DMS79 (cell line): ENCODE results near the gene TEP1.
"Not testable (repeated sequence)": the region's sequence is repeated elsewhere in the genome, so short reads cannot be mapped to it uniquely, and the experiment has no call there.

Experiments used
- DNase-seq: peaks from one replicate; lab custom pipeline; 2025; lab: John Stamatoyannopoulos, UW

TEP1 gene

DNA sequence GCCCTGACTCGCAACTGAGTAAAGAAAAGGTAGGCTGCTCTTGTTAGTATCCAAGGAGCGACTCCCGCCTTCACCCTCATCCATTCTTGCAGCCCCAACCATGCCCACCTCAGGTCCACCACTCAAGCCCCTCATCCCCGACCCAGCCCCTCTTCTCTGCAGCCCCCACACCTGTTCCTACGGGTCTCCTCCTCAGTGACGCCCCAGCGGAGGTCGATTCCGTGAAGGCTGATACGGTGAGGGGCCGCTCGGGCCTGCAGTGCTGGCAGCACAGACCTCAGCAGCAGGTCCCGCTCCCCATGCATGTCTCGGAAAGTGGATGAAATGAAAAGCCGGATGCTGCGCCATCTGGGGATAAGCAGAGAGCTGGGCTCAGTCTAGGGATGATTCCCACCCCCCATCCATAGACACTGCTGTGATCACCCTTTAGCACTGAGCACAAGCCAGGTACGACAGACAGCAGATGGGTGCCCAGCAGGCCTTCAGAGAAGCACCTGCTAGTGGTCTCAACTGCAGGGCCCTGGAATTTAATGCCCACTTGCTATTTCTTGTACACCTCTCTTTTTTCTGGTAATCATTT lies 26.9 kb downstream of the TEP1 start:
- DNase-seq = no peak

DNA sequence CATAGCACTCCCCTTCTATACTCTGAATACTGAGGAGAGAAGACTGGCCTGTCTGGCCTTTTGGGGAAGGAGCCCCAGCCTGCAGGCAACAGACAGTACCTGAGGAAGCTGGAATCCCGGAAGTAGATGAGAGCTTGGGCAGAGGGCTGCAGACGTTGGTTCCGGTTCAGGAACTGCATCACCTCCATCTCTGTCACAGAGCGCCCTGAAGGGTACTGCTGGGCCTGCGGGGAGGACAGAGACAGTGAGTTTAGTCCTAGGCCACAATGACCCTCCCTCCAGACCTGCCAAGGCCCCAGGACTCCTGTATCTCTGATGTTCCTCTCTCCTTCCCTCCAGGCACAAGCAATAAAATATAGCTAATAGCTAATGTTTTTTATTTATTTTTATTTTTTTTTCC lies 28.4 kb downstream of the TEP1 start:
- no peak for DNase-seq

DNA sequence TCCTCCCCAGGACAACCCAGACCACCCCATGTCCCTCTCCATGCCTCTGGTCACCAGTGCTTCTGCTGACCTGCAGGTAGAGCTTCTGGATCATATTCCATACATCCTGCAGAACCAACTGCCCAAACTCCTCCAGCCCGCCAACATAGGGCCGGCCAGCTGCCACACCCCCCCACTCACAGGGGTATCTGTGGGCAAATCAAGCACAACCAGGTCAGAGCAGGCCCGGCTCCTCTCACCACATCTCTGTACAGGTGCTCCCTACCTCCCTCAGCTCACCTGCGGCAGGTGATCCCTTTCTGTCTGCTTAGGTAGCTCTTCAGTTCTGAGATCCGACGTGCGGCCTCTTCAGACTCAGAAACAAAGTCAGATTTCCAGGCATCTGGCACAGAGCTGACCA lies 29.0 kb downstream of the TEP1 start:
- no peak for DNase-seq

DNA sequence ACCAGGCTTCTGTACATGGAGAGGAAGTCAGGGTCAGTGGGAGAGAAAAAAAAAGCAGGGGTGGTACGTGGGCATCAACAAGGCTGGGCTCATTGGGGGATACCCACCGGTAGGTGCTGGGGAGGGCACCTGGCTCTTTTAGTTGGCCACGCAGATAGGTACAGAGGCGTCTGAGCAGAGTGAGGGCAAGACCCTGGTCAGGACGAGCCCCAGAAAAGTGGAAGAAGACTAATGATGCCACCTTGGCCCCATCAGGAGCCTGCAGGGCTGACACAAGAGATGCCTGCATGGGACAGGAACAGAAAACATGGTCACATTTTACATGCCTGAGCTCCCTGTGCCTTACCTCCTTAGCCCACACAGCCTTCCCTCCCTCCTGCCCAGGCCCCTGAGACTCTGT lies 29.7 kb downstream of the TEP1 start:
- no peak for DNase-seq

DNA sequence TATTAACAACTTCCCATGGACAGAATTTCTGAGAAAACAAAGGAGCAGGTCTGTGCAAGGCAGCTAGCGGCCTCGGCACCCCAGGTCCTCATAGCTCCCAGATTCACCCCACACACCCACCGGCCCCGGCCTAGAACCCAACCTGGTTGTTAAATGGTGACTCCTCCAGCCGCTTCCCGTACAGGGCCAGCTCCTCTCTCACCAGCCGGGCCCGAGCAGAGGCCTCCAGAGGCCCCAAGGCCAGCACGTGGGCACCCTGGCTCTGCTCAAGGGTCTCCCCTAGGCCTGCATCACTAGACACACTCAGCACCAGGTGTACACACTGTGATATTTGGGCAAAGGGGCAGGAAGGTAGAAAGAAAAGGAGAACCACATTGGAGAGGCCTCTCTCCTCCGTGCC lies 30.3 kb downstream of the TEP1 start:
- no peak for DNase-seq

DNA sequence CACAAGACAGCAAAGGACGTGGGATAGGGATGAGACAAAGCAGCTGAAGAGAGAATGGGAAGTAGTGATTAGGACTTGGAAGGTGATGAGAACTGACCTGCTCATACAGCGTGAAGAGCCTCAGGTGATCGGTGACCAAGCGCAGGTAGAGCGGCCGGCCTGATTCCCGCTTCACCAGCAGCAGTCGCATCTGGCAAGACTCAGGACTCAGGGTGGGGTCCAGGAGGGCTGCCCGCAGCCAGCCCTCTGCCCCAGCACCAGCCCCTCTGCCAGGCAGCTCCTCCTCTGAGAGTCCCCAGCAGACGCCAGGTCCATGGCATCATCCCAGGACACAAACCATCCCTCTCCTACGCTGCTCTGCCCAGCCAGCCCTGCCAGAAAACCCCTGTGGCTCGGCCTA lies 30.8 kb downstream of the TEP1 start:
- no peak for DNase-seq

DNA sequence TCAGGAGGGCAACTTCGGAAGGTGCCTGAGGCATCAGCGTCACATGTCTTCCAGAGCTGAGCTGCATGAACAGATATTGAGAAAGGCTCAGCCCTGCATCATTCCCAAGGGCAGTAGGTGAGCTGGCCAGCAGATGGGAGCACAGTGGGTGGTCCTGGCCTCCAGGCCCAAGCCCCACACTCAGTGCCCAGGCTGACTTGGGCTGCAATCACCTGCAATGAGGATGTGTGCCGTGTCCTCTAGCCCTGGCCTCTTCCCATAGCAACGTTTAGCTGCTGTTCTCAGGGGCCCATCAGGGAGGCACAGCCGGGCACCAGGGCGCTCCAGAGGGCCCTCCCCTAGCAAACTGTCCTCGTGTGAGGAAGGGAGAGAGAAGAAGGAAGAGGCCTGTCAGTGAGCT lies 32.0 kb downstream of the TEP1 start:
- no peak for DNase-seq

DNA sequence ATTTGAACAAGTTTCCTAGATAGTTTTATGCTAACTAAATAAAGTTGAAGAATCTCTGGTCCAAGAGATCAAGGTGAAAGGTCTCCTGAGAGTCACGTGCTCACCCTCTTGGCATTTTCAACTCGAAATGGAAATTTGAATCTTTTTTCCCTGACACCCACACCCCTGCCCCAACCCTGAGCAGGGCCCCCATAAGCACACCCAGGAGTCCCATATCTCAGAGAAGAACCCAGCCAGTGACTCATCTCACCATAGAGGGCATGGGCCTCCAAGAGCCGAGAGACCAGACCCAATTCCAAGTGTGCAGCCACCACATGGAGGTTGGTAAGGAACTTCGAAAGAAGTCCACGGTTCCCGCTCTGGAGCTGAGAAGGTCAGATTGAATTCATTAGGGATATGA lies 32.6 kb downstream of the TEP1 start:
- no peak for DNase-seq

DNA sequence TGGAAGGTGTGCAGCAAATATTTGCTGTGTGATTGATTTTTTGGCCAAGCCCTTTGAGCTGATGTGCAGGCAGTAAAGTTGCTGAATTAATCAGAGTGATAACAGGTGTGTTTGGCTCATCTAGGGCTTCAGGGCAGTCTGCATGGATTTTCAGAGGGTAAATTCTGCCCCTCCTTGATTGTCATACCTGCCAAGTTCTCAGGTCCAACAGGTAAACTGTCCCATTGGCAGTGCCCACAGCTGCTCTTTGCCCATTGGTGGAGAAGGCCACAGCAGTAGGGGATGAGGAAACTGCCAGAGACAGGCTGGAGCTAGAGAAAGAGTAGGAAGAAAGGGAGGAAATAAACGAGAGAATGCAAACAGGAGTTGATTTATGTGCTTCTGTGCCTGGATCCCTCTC lies 33.6 kb downstream of the TEP1 start:
- no peak for DNase-seq

DNA sequence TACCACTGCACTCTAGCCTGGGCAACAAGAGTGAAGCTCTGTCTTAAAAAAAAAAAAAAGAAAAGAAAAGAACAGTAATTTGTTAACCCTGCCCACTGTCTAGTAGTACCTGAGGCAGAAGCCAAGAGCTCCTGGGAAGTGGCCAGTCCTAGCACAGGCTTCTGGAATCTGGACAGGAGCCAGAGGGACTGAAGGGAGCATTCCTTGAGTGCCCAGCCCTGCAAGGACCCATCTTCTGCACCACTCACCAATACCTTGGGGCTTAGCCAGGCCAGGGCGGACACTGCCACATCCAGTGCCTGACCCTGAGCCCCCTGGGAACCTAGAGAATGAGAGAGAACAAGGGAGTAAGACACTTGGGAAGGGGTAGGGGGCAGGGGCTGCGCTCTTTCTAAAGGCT lies 36.1 kb downstream of the TEP1 start:
- no peak for DNase-seq

DNA sequence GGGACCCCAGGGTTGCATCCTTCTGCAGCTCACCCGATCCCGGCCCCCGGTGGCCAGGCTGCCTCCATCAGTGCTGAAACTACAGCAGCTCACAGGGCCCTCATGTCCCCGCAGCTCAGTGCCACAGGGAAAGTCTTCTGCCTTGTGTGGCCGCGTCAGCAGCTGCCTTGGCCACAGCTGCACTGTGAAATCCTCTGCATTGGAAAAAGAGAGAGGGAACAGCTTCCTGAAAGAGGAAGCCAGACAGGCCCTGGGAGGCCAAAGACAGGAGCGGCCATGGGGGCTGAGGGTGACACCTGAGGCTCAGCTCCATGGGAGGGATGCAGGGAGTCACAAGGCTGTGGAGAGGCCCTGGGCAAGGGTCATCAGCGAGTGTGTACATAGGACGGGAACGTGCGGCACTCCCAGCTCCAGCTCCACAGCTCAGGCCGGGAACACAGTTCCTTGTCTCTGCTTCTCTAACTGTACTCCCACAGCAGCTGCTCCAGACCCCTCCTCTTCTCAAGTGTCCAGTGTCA lies 37.2 kb downstream of the TEP1 start:
- no peak for DNase-seq

DNA sequence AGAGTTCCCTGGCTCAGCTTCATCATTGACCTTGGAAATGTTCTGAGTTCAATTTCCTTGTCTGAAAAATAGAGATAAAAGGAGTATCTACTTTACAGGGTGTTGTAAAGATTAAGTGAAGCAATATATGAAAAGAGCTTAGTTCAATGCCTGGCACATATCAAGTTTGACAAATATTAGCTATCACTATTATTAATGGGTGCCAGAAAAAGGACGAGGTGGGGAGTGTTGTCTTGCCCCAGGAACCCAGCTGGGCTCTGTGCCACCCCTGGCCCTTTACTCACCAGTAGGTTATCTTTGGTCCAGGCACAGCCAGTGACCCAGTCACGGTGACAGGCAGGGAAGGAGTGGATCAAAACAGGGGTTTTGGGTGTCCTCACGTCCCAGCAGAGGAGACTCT lies 37.8 kb downstream of the TEP1 start:
- DNase-seq = no peak

DNA sequence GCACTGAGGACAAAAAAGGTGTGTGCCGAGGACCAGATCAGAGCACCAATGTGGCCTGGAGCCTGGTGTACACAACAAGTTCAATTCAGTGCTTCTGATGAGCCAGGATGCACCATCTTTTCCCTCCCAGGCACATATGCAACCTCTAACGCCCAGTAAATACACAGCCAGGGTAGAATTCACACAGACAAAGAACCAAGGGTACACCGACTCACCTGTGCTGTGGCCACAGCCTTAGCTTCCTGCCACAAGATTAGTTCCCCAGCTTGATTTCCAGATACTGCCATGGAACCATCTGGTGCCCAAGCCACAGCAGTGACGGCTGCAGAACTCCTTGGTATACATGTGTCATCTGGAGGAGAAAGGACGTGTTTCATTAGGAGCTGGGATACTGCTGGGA lies 40.5 kb downstream of the TEP1 start:
- no peak for DNase-seq

DNA sequence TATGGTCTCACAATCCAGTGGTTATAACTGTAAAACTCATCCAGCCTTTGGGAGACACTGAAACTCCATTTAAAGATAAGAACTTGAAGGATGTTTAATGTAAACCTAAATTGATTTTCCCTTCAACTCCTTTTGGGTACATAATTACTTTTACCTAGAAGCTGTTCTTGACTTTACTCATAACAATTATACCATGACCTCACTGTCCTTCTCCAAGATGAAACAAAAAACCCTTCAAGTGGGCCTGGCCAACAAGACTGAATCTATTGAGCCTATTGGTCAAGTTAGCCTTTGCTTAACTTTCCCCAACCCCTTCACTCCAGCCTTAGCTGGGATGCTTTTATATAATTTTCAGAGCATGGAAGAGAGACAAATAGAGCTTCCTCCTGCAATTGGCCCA lies 47.4 kb downstream of the TEP1 start:
- no peak for DNase-seq

DNA sequence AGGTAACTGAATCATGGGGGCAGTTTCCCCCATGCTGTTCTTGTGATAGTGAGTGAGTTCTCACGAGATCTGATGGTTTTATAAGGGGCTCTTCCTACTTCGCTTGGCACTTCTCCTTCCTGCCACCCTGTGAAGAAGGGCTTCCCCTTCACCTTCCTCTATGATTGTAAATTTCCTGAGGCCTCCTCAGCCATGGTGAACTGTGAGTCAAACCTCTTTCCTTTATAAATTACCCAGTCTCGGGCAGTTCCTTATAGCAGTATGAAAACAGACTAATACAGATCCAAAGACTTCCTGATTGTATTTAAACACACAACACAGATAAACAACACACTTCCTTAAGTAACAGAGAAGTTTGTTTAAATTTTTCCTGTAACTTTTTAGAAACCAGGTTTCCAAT lies 54.8 kb downstream of the TEP1 start:
- not testable (repeated sequence) for DNase-seq

DNA sequence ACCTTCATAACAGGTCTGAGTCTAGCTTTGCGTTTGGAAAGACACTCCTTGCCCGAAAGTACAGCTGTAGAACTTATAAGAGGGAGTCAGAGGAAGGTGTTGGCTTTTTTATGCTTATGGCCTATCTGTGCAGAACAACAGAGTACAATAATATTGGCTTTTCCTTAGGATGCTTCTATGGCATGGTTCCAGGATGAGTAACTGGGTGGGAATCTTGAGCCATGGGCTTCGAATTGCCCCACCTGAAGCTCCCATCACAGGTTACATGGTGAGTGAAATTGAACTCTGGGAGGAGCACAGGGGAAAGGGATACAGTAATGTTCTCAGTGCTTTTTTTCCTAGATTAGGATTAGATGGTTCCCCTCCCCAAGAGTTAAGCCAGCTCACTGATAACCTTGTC lies 56.9 kb downstream of the TEP1 start:
- no peak for DNase-seq

DNA sequence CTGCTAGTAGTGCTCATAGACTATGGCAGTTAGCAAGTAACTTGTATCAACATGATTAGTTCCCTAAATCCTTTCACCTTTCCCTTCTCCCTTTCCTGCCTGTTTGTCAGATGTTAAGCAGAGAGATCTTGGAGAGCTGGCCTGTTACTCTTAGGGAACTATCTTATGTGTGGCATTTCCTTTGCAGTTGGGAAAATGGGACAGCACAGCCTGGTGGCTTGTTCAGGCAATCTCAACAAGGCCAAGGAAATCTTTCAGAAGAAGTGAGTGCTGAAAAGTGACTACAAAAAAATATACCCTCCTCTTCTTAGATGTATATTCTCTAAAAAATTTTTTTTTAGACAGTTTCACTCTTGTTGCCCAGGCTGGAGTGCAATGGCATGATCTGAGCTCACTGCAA lies 62.4 kb downstream of the TEP1 start:
- no peak for DNase-seq

DNA sequence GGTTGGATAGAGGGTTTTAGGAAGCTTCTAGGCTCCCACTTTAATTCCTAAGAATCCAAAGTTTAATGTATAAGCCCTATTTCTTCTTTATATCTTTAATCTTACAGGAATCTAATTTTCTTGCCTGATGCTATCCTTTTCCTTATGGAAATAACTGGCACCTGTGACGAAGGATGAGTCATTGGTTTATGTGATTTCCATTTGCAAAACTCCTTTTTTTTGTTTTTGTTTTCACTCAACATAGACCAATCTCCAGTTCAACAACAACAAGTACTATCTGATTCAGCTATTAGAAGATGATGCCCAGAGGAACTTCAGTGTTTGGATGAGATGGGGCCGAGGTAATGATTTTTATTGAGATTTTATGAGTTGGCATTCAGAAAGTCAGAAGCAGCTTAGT lies 63.0 kb downstream of the TEP1 start:
- no peak for DNase-seq

DNA sequence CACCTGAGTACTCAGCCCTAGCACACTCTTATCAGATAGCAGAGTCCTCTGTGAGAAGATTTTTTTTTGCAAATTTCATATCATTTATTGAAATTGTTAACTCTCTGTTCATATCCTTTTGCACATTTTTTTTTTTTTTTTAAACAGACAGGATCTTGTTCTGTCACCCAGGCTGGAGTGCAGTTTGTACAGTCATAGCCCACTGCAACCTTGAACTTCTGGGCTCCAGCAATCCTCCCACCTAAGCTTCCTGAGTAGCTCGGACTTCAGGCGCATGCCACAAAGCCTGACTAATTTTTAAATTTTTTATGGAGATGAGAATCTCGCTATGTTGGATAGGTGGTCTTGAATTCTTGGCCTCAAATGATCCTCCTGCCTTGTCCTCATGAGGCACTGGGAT lies 65.6 kb downstream of the TEP1 start:
- no peak for DNase-seq

DNA sequence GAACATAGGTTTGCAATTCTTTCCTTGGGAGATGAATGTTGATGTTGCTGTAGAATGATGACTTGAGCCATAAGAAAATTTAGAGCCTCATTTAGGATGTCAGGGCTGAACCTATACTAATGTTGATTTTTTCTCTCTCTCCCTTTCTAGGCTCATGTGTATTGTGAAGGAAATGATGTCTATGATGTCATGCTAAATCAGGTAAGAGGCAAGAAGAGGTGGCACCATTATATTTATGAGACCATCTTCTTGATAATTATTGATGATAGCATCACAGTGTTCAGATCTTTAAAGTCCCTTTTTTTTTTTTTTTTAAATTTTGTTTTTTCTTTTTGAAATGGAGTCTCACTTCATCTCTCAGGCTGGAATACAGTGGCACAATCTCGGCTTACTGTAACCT lies 66.6 kb downstream of the TEP1 start:
- no peak for DNase-seq

DNA sequence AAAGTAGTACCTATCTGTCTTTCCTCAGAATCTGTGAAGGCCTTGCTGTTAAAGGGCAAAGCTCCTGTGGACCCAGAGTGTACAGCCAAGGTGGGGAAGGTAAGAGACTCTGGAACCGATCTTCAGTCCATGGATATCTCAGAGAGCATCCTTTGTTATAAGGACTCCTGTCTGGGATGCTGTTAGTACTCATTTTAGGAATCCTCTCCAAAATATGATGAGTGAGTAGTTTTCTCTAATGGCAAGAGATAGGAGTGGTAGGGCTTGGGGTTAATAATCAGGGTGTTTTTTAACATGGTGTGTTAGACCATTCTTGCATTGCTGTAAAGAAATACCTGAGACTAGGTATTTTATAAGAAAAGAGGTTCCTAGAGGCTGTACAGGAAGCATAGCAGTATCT lies 67.9 kb downstream of the TEP1 start:
- no peak for DNase-seq

DNA sequence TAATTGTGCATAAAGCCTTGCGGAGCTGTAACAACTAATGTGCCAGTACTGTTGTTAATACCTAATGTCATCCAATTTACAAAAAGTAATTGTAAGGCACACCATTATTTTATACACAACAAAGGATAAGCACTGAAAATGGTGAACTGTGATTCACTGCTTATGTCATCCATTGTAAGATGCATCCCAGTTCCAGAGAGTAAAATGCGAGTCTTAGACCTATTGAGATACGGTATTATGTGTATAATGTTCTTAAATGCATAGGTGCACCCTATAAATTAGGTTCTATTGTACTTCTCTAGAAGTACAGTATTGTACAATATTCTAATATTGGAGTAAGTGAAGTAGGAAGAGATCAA lies 69.5 kb downstream of the TEP1 start:
- peak; percentile 69 for DNase-seq

DNA sequence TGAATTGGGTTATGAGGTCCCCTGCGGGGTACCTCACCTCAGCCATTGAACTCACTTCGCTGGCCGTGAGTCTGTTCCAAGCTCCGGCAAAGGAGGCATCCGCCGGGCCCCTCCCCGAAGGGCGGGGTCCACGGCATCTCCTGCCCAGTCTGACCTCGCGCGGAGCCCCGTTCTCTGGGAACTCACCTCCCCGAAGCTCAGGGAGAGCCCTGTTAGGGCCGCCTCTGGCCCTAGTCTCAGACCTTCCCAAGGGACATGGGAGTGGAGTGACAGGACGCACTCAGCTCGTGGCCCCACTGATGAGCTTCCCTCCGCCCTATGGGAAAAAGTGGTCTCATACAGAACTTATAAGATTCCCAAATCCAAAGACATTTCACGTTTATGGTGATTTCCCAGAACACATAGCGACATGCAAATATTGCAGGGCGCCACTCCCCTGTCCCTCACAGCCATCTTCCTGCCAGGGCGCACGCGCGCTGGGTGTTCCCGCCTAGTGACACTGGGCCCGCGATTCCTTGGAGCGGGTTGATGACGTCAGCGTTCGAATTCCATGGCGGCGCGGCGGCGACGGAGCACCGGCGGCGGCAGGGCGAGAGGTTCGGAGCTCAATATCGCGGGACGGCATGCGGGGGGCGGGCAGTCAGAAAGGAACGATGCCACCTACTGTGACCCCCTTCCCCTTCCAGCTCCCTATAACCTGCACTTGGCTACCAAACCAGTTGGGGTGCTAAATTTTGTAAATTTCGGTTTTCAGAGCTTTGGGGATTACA lies 70.0 kb downstream of the TEP1 start, which contains the start of gene PARP2:
Gene PARP2 (plus strand): TSS at position 544 of the 770 bp plus-strand sequence. CDS start 7 bp downstream, at position 551.
- peak; percentile 100 for DNase-seq

DNA sequence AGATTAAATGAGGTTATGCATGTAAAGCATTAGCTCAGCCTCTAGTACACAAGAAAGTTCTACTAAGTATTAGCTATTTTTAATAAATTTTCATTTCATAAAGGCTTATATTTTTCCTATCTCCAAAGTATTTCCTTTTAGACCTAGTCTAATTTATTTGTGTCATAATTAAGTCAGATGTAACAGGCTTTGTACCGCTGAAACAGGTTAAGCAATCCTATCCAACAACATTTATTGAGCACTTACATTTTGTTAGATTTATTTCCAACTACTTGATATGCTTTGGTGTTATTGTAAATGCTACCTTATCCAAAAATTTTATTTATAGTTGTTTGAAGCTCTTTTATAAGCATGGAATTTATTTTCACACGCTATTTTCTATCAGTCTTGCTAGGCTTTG lies 71.7 kb downstream of the TEP1 start:
- no peak for DNase-seq
